HEK293 (cell line): Measurements from ENCODE around the gene CIART.

Experiments
- CTCF ChIA-PET: fragments of 350-600 bp; formaldehyde crosslinking; extraction: SDS; loops from one replicate; lab custom pipeline; 2021; ENCODE audit warnings: antibody characterized with exemption; lab: Yijun Ruan, JAX
- POLR2A ChIA-PET: fragments of 300-600 bp; formaldehyde crosslinking; extraction: SDS; loops from one replicate; lab custom pipeline; 2020; ENCODE audit warnings: antibody characterized with exemption, inconsistent platforms; lab: Yijun Ruan, JAX
- H3K27ac ChIP-seq: fragments of 200-500 bp; sonication (Bioruptor generic); 2 replicates; pipeline ENCODE4 v1.5.1; 2014; ENCODE audit warnings: low read depth, low read length, control low read depth, inconsistent platforms; ENCODE audit errors: extremely low read depth
- H3K36me3 ChIP-seq, 2 experiments: fragments of 200-500 bp in 1 of 2; sonication (Bioruptor generic) in 1 of 2; 1 replicate in 1 of 2; 2 replicates in 1 of 2; pipeline ENCODE4 v1.5.1; 2014 to 2017; ENCODE audit warnings: inconsistent platforms in 2 of 2, low read length in 2 of 2; ENCODE audit not compliant: control insufficient read depth in 2 of 2, insufficient read depth in 1 of 2
- H3K4me1 ChIP-seq: fragments of 200-500 bp; sonication (Bioruptor generic); 2 replicates; pipeline ENCODE4 v1.5.1; 2014; ENCODE audit warnings: mild to moderate bottlenecking, low read length, inconsistent platforms; ENCODE audit not compliant: control insufficient read depth, insufficient read depth
- H3K4me3 ChIP-seq: 2 replicates; pipeline ENCODE4 v1.5.1; 2011; ENCODE audit warnings: low read depth, mild to moderate bottlenecking, control low read depth, low read length, moderate library complexity
- H3K9me3 ChIP-seq: fragments of 200-500 bp; sonication (Bioruptor generic); 2 replicates; pipeline ENCODE4 v1.5.1; 2014; ENCODE audit warnings: low read depth, low read length, inconsistent platforms; ENCODE audit not compliant: control insufficient read depth, insufficient read depth
- BCL11A ChIP-seq: fragments of 450-650 bp; formaldehyde crosslinking; IDR thresholded peaks from 2 replicates; pipeline ENCODE4 v1.5.1; 2016; ENCODE audit warnings: low read depth, missing biosample characterization, missing genetic modification characterization
- GLI2 ChIP-seq: fragments of 450-650 bp; formaldehyde crosslinking; IDR thresholded peaks from 2 replicates; pipeline ENCODE4; 2017; ENCODE audit warnings: missing biosample characterization, missing genetic modification characterization, low read depth, borderline replicate concordance
- GLI4 ChIP-seq: fragments of 450-650 bp; formaldehyde crosslinking; IDR thresholded peaks from 2 replicates; pipeline ENCODE4 v1.5.1; 2016; ENCODE audit warnings: missing biosample characterization, missing genetic modification characterization
- GLIS2 ChIP-seq: fragments of 450-650 bp; formaldehyde crosslinking; IDR thresholded peaks from 2 replicates; pipeline ENCODE4 v1.5.1; 2016; ENCODE audit warnings: missing biosample characterization, missing genetic modification characterization
- HOXC10 ChIP-seq: sonication (generic); formaldehyde crosslinking; IDR thresholded peaks from 2 replicates; pipeline ENCODE4 v1.8.1; 2023; ENCODE audit warnings: mild to moderate bottlenecking, missing genetic modification reagents
- IKZF3 ChIP-seq: fragments of 450-650 bp; IDR thresholded peaks from 2 replicates; pipeline ENCODE4 v1.5.0; 2018; ENCODE audit warnings: missing biosample characterization, mild to moderate bottlenecking, missing genetic modification characterization, moderate library complexity
- MEIS1 ChIP-seq: sonication (generic); formaldehyde crosslinking; IDR thresholded peaks from 2 replicates; pipeline ENCODE4 v1.8.1; 2022; ENCODE audit warnings: missing genetic modification reagents, mild to moderate bottlenecking, borderline replicate concordance
- OVOL3 ChIP-seq: fragments of 450-650 bp; formaldehyde crosslinking; IDR thresholded peaks from 2 replicates; pipeline ENCODE4 v1.5.1; 2016; ENCODE audit warnings: missing biosample characterization, missing genetic modification characterization
- REST ChIP-seq: fragments of 450-650 bp; formaldehyde crosslinking; IDR thresholded peaks from 2 replicates; pipeline ENCODE4 v1.5.1; 2016; ENCODE audit warnings: missing biosample characterization, missing genetic modification characterization
- SETDB1 ChIP-seq: IDR thresholded peaks from one replicate; pipeline ENCODE4 v1.6.1; 2017; ENCODE audit warnings: mild to moderate bottlenecking, low read length, moderate library complexity, mixed read lengths; ENCODE audit not compliant: insufficient read length
- ZBTB26 ChIP-seq: fragments of 450-650 bp; formaldehyde crosslinking; optimal IDR thresholded peaks from 2 replicates; pipeline ENCODE3; 2016; ENCODE audit warnings: missing biosample characterization, mild to moderate bottlenecking, missing genetic modification characterization
- ZFHX2 ChIP-seq: fragments of 450-650 bp; formaldehyde crosslinking; conservative IDR thresholded peaks from 2 replicates; pipeline ENCODE4 v1.5.1; 2016; ENCODE audit warnings: missing biosample characterization, missing genetic modification characterization
- ZNF146 ChIP-seq: fragments of 450-650 bp; formaldehyde crosslinking; IDR thresholded peaks from 2 replicates; pipeline ENCODE4 v1.5.1; 2016; ENCODE audit warnings: missing biosample characterization, missing genetic modification characterization
- ZNF24 ChIP-seq: fragments of 450-650 bp; formaldehyde crosslinking; IDR thresholded peaks from 2 replicates; pipeline ENCODE4 v1.5.1; 2016; ENCODE audit warnings: missing biosample characterization, missing genetic modification characterization
- ZNF266 ChIP-seq: fragments of 450-650 bp; formaldehyde crosslinking; IDR thresholded peaks from 2 replicates; pipeline ENCODE4 v1.5.1; 2016; ENCODE audit warnings: missing biosample characterization, missing genetic modification characterization, low read depth
- ZNF394 ChIP-seq: fragments of 450-650 bp; formaldehyde crosslinking; IDR thresholded peaks from 2 replicates; pipeline ENCODE4 v1.5.1; 2016; ENCODE audit warnings: missing biosample characterization, missing genetic modification characterization, mild to moderate bottlenecking, moderate library complexity, borderline replicate concordance
- ZNF513 ChIP-seq: fragments of 450-650 bp; IDR thresholded peaks from 2 replicates; pipeline ENCODE4 v1.5.1; 2018; ENCODE audit warnings: missing biosample characterization, missing genetic modification characterization
- ZNF530 ChIP-seq: fragments of 450-650 bp; formaldehyde crosslinking; IDR thresholded peaks from 2 replicates; pipeline ENCODE4 v1.5.1; 2016; ENCODE audit warnings: low read depth, missing biosample characterization, missing genetic modification characterization
- ZNF558 ChIP-seq: fragments of 450-650 bp; formaldehyde crosslinking; IDR thresholded peaks from 2 replicates; pipeline ENCODE4 v1.5.1; 2016; ENCODE audit warnings: missing biosample characterization, missing genetic modification characterization
- ZNF571 ChIP-seq: fragments of 450-650 bp; formaldehyde crosslinking; IDR thresholded peaks from 2 replicates; pipeline ENCODE4 v1.5.0; 2017; ENCODE audit warnings: missing biosample characterization, missing genetic modification characterization
- ZNF623 ChIP-seq: fragments of 450-650 bp; formaldehyde crosslinking; IDR thresholded peaks from 2 replicates; pipeline ENCODE4 v1.5.1; 2016; ENCODE audit warnings: missing biosample characterization, missing genetic modification characterization
- ZNF624 ChIP-seq: fragments of 450-650 bp; formaldehyde crosslinking; IDR thresholded peaks from 2 replicates; pipeline ENCODE4 v1.5.1; 2017; ENCODE audit warnings: missing biosample characterization, missing genetic modification characterization
- ZNF639 ChIP-seq: fragments of 450-650 bp; formaldehyde crosslinking; IDR thresholded peaks from 2 replicates; pipeline ENCODE4 v1.5.1; 2016; ENCODE audit warnings: missing biosample characterization, missing genetic modification characterization
- ZNF701 ChIP-seq: fragments of 450-650 bp; formaldehyde crosslinking; IDR thresholded peaks from 2 replicates; pipeline ENCODE4 v1.5.1; 2016; ENCODE audit warnings: missing biosample characterization, missing genetic modification characterization
- ZNF707 ChIP-seq: fragments of 450-650 bp; formaldehyde crosslinking; IDR thresholded peaks from 2 replicates; pipeline ENCODE4 v1.5.1; 2016; ENCODE audit warnings: missing biosample characterization, missing genetic modification characterization
- ZNF776 ChIP-seq: fragments of 450-650 bp; formaldehyde crosslinking; IDR thresholded peaks from 2 replicates; pipeline ENCODE4 v1.5.0; 2017; ENCODE audit warnings: missing biosample characterization, missing genetic modification characterization, borderline replicate concordance
- ZNF777 ChIP-seq: fragments of 450-650 bp; formaldehyde crosslinking; IDR thresholded peaks from 2 replicates; pipeline ENCODE4 v1.5.1; 2017; ENCODE audit warnings: missing biosample characterization, missing genetic modification characterization, borderline replicate concordance
- ZNF792 ChIP-seq: fragments of 450-650 bp; formaldehyde crosslinking; IDR thresholded peaks from 2 replicates; pipeline ENCODE4 v1.5.1; 2016; ENCODE audit warnings: missing biosample characterization, missing genetic modification characterization
- ZSCAN16 ChIP-seq: fragments of 450-650 bp; formaldehyde crosslinking; IDR thresholded peaks from 2 replicates; pipeline ENCODE4 v1.5.1; 2016; ENCODE audit warnings: missing biosample characterization, missing genetic modification characterization

Gene CIART

GRCh38 chr1:150235294-150235851 lies 47.0 kb upstream of the CIART start (continued):
- peak; percentile 88 for TF ChIP-seq ZFHX2 (tag by site-specific recombination)
- 0 out of 2 replicates have a peak, but pooled peaks have one; percentile 62 for TF ChIP-seq ZNF513 (tag by site-specific recombination)
- no peak for TF ChIP-seq ZNF394 (tag by site-specific recombination)
- TF ChIP-seq MEIS1 (CRISPR knock-in tag): no peak
- no peak for TF ChIP-seq ZNF571
- no peak for TF ChIP-seq ZNF707
- peak; percentile 81 for TF ChIP-seq GLIS2 (tag by site-specific recombination)
- TF ChIP-seq, all 188 proteins: peak for 6

- CTCF ChIA-PET: interaction anchor here (0.6 to 0.8 kb wide), 3 partner anchors 39 to 73 kb away, joined by 3 to 4 read pairs (median 3); no protein-coding TSS in a partner anchor
- Histone ChIP-seq H3K36me3 (peaks cover 4 to 6% of the 10 kb centered on the region in 2 experiments; a peak in 2 of 3 replicates), H3K4me3 (peak within 1 kb of the TSS; percentile 89), H3K27ac (peak within 1 kb of the TSS; percentile 82), H3K9me3 (no peaks in the 10 kb centered on the region), H3K4me1 (no peaks in the 10 kb centered on the region; the same call in 1 of the 2 replicates)
- POLR2A ChIA-PET: interaction anchor here (0.6 to 0.8 kb wide), 3 partner anchors 13 to 128 kb away, joined by 3 to 4 read pairs (median 3); partner anchors contain the start of gene RPRD2
- TF ChIP-seq ZNF624 (tag by site-specific recombination) (no peak), ZNF776 (tag by site-specific recombination) (no peak), ZNF701 (tag by site-specific recombination) (no peak), ZNF558 (tag by site-specific recombination) (peak; percentile 55; the same call in 1 of the 2 replicates), HOXC10 (no peak), ZNF623 (tag by site-specific recombination) (peak; percentile 30; the same call in 1 of the 2 replicates), OVOL3 (tag by site-specific recombination) (0 out of 2 replicates have a peak, but pooled peaks have one; percentile 32), SETDB1 (no peak), ZNF266 (tag by site-specific recombination) (no peak), ZNF777 (no peak), BCL11A (peak; percentile 47; the same call in 1 of the 2 replicates), ZNF146 (tag by site-specific recombination) (0 out of 2 replicates have a peak, but pooled peaks have one; percentile 16), ZNF530 (no peak), ZBTB26 (tag by site-specific recombination) (peak; percentile 100), GLI4 (tag by site-specific recombination) (peak; percentile 95), ZNF792 (tag by site-specific recombination) (no peak), IKZF3 (tag by site-specific recombination) (peak; percentile 52), ZNF639 (tag by site-specific recombination) (peak; percentile 95), ZNF24 (tag by site-specific recombination) (peak; percentile 71), REST (peak; percentile 74), GLI2 (tag by site-specific recombination) (no peak; the same call in 1 of the 2 replicates), ZSCAN16 (tag by site-specific recombination) (no peak)
Observed at GRCh38 chr1:150235852-150236613, 46.3 kb upstream of the CIART start, which contains the start of gene ANP32E. TSS of gene ANP32E (minus strand) at chr1:150236112. CDS start at chr1:150235786, 326 bp downstream.
